Measurements from ENCODE around the gene MED13.

Gene MED13

DNA sequence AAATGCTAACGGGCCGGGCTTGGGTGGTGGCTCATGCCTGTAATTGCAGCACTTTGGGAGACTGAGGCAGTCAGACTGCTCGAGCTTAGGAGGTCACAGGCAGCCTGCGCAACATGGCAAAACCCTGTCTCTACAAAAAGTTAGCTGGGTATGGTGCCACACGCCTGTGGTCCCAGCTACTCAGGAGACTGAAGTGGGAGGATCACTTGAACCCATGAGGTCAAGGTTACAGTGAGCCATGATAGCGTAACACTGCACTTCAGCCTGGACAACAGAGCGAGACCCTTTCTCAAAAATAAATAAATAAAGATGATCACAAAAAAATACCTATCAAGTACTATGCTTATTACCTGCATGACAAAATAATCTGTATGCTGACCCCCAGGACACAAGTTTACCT lies 91.0 kb downstream of the MED13 start:
- ChIA-PET CTCF (no interaction called here), POLR2A (interaction anchor here (0.6 kb wide), 1 partner anchor 1604 kb away, joined by 3 read pairs; no protein-coding TSS in a partner anchor)
- TF ChIP-seq TARDBP (IDR thresholded peaks at IDR 0.05) (no peak), FOXK2 (IDR thresholded peaks at IDR 0.05) (no peak), ELF4 (IDR thresholded peaks at IDR 0.05) (no peak), LEF1 (IDR thresholded peaks at IDR 0.05; ENCODE audit: borderline replicate concordance) (no peak)
- DNase-seq (ENCODE audit: extremely low spot score): no peak

DNA sequence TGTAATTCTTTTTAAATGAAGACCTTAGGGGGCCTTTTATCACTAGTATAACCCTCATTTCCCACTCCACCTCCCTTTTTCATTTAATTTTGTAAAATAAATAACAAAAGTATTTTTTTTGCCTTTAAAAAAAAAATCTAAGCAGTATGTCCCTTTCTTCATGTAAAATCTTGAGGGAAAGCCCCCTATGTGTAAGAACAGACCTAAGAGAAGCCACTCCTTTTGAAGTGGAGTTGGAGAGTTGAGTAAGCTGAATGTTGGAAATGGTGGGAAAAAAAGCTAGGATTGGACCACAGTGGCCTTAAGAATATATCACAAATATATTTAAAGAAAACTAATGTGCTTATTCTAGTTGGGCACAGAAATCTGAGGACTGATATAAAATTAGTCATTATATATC lies 92.8 kb downstream of the MED13 start:
- CTCF ChIA-PET: no interaction called here
- DNase-seq (ENCODE audit: extremely low spot score): no peak
- TF ChIP-seq FOXK2 (IDR thresholded peaks at IDR 0.05) (no peak), NFRKB (IDR thresholded peaks at IDR 0.05) (no peak), L3MBTL2 (conservative IDR thresholded peaks at IDR 0.05) (no peak), ZNF384 (IDR thresholded peaks at IDR 0.05) (no peak), SUZ12 (IDR thresholded peaks at IDR 0.05) (no peak), HDGF (IDR thresholded peaks at IDR 0.05; ENCODE audit: borderline replicate concordance) (no peak), ARNT (IDR thresholded peaks at IDR 0.05) (no peak)
- TF ChIP-seq, protein P1, sequence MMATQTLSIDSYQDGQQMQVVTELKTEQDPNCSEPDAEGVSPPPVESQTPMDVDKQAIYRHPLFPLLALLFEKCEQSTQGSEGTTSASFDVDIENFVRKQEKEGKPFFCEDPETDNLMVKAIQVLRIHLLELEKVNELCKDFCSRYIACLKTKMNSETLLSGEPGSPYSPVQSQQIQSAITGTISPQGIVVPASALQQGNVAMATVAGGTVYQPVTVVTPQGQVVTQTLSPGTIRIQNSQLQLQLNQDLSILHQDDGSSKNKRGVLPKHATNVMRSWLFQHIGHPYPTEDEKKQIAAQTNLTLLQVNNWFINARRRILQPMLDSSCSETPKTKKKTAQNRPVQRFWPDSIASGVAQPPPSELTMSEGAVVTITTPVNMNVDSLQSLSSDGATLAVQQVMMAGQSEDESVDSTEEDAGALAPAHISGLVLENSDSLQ (IDR thresholded peaks at IDR 0.05): no peak
- POLR2A ChIA-PET: no interaction called here

DNA sequence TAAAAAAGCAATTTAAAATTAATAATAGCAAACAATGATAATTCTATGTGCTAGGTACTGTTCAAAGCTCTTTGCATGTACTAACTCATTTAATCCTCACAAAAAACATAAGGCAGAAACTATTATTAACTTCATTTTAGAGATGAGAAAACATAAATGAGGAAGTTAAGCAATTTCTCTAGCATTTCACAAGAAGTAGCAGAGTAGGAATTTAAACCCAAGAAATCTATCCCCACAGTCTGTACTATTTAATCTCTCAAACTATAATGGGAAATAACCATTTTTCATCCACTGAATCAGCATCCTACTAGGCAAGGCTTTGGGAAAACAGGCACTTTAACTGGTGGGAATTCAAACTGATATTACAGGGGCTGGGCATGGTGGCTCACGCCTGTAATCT lies 95.0 kb downstream of the MED13 start:
- DNase-seq (ENCODE audit: extremely low spot score): no peak
- TF ChIP-seq NFRKB (IDR thresholded peaks at IDR 0.05) (no peak), BHLHE40 (IDR thresholded peaks at IDR 0.05; ENCODE audit: borderline replicate concordance) (no peak), FOXA1 (IDR thresholded peaks at IDR 0.05) (no peak), HDGF (IDR thresholded peaks at IDR 0.05; ENCODE audit: borderline replicate concordance) (no peak), FOXM1 (IDR thresholded peaks at IDR 0.05; ENCODE audit: borderline replicate concordance) (no peak), L3MBTL2 (conservative IDR thresholded peaks at IDR 0.05) (no peak), ZNF384 (IDR thresholded peaks at IDR 0.05) (no peak), SP1 (IDR thresholded peaks at IDR 0.05) (no peak), TARDBP (IDR thresholded peaks at IDR 0.05) (no peak), FOXK2 (IDR thresholded peaks at IDR 0.05) (no peak), ELF4 (IDR thresholded peaks at IDR 0.05) (no peak), CTBP1 (IDR thresholded peaks at IDR 0.05; ENCODE audit: borderline replicate concordance) (no peak)
- TF ChIP-seq, protein P1 (IDR thresholded peaks at IDR 0.05): no peak
- ChIA-PET POLR2A (no interaction called here), CTCF (no interaction called here)

DNA sequence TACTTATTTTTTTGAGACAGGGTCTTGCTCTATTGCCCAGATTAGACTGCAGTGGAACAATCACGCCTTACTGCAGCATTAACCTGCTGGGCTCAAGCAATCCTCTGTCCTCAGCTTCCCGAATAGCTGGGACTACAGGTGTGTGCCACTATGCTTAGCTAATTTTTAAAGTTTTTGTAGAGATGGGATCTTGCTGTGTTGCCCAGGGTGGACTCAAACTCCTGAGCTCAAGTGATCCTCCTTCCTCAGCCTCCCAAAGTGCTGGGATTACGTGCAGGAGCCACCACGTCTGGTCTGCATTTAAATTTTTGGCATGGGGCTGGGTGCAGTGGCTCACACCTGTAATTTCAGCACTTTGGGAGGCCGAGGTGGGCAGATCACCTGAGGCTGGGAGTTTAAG lies 96.3 kb downstream of the MED13 start:
- no peak for DNase-seq (ENCODE audit: extremely low spot score)
- TF ChIP-seq ELF4 (IDR thresholded peaks at IDR 0.05): no peak
- TF ChIP-seq HDGF (IDR thresholded peaks at IDR 0.05; ENCODE audit: borderline replicate concordance): no peak
- TF ChIP-seq TARDBP (IDR thresholded peaks at IDR 0.05): no peak
- no peak for TF ChIP-seq FOXM1 (IDR thresholded peaks at IDR 0.05; ENCODE audit: borderline replicate concordance)
- no peak for TF ChIP-seq NFRKB (IDR thresholded peaks at IDR 0.05)
- TF ChIP-seq LEF1 (IDR thresholded peaks at IDR 0.05; ENCODE audit: borderline replicate concordance): no peak
- no peak for TF ChIP-seq FOXK2 (IDR thresholded peaks at IDR 0.05)
- CTCF ChIA-PET: interaction anchor here (0.6 to 1.6 kb wide), 2 partner anchors 13 to 141 kb away, joined by 3 to 7 read pairs; no protein-coding TSS in a partner anchor

DNA sequence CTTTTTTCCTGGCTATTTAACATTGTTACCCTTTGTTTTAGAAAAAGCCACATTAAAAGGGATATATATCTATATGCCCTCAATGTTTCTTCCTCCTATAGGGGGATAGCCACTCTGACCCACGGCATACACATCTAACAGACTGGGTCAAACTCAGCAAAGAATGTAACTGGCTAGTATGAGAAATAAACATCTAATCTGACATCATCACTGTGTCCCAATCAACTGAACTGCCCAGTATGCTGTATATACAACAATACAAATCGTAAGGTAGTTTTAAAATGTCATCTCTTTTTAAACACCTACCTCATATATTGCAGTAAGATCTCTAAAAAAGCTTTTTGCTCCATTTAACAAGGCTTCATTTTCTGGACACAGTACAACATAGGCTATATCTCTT lies 97.3 kb downstream of the MED13 start:
- POLR2A ChIA-PET: no interaction called here
- no peak for DNase-seq (ENCODE audit: extremely low spot score)
- CTCF ChIA-PET: interaction anchor here (1.6 kb wide), 1 partner anchor 142 kb away, joined by 3 read pairs; no protein-coding TSS in a partner anchor
- no peak for TF ChIP-seq SP1 (IDR thresholded peaks at IDR 0.05)

More for the DNA sequence above, 96.3 kb downstream of the MED13 start:
- POLR2A ChIA-PET: interaction anchor here (0.6 kb wide), 1 partner anchor 401 kb away, joined by 3 read pairs; no protein-coding TSS in a partner anchor

DNA sequence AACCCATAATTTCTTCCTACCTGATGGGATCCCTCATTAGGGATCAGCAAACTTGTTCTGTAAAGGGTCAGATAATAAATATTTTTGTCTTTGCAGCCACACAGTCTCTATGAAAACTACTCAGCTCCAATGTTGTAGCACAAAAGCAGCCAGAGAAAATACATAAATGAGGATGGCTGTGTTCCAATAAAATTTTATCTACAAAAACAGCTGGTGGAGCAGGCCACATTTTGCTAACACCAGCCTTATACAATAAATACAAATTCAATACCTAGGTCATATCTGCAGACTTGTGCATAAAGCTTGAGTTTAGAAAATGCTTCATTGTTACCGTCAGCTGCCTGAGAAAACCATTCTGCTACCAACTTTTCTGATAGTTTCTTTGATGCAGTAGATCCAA lies 98.9 kb downstream of the MED13 start:
- no peak for DNase-seq (ENCODE audit: extremely low spot score)
- TF ChIP-seq ELF4 (IDR thresholded peaks at IDR 0.05): no peak
- POLR2A ChIA-PET: no interaction called here
- CTCF ChIA-PET: no interaction called here

DNA sequence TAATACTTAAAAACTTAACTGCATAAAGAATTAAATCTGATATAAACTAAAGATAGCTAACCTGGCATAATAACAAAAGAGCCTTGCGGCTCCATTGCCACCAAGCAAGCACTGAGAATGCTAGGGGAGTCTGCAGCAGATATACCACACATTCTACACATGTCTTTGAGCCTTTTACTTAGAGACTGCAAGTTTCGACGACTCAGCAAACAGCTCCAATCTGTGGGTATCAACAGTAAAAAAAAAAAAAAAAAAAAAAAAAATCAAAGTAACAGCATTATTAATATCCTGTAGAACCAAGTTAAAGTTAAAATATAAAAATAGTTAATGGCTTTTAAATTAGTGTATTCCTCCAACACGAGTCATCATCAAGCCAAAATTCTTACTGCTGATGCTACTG lies 109.5 kb downstream of the MED13 start:
- POLR2A ChIA-PET: no interaction called here
- CTCF ChIA-PET: interaction anchor here (0.7 kb wide), 1 partner anchor 13 kb away, joined by 7 read pairs; no protein-coding TSS in a partner anchor
- DNase-seq (ENCODE audit: extremely low spot score): no peak
- TF ChIP-seq ELF4 (IDR thresholded peaks at IDR 0.05): no peak
- TF ChIP-seq SP1 (IDR thresholded peaks at IDR 0.05): no peak
- no peak for TF ChIP-seq FOXK2 (IDR thresholded peaks at IDR 0.05)
- TF ChIP-seq, protein P1 (IDR thresholded peaks at IDR 0.05): no peak
- no peak for TF ChIP-seq L3MBTL2 (conservative IDR thresholded peaks at IDR 0.05)
- TF ChIP-seq ARNT (IDR thresholded peaks at IDR 0.05): no peak
- TF ChIP-seq ZNF384 (IDR thresholded peaks at IDR 0.05): no peak
- TF ChIP-seq HDGF (IDR thresholded peaks at IDR 0.05; ENCODE audit: borderline replicate concordance): no peak

Measured in HEK293T (cell line).